H7 (cell line): Measurements from ENCODE around the gene GPAT3. TPM values are rescaled to one million over a fixed set of nuclear protein-coding genes. Genes with fewer than 3 reads are reported as not detected.
"Not testable (repeated sequence)": the region's sequence is repeated elsewhere in the genome, so short reads cannot be mapped to it uniquely, and the experiment has no call there.

Source experiments
- DNase-seq: peaks from one replicate; pipeline ENCODE4 v3.0.0; 2012
- H3K27me3 ChIP-seq: 2 replicates; pipeline ENCODE4 v1.6.0; 2011; ENCODE audit warnings: mild to moderate bottlenecking, low read length; ENCODE audit not compliant: control insufficient read depth, insufficient read depth
- H3K36me3 ChIP-seq: replicated peaks from 2 replicates; pipeline ENCODE4 v1.5.1; 2011; ENCODE audit warnings: low read length; ENCODE audit not compliant: control insufficient read depth, insufficient read depth
- H3K4me3 ChIP-seq: 2 replicates; pipeline ENCODE4 v1.5.1; 2011; ENCODE audit warnings: low read depth, mild to moderate bottlenecking, control low read depth, low read length, moderate library complexity; ENCODE audit not compliant: insufficient read depth
- total RNA-seq: library from RNA; depleted of rRNA; stranded (reverse); fragments of >200 nt; shearing (Covaris generic); gene quantifications from 2 replicates; pipeline ENCODE4 v1.2.3, GENCODE V29; 2014

GPAT3 gene
- total RNA-seq, 1 experiment from 2014 or later = 0.73 TPM

DNA sequence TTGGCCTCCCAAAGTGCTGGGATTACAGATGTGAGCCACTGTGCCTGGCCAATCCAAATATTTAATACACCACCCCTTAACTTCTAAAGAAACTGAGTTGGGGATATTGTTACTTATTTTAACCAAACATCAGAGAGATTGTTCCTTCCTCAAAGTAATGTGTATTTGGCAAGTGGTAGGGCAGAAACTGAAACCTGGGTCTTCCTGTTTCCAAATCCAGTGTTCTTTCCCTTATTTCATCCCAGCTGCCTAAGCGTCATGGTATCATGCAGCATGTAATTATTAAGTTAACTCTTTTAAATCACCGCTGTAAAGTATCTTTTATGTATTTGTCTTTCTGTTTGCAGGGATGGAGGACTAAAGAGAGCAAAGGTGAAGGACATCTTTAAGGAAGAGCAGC, 68.4 kb downstream of the GPAT3 start:
- Histone ChIP-seq H3K4me3 (no peak overlapping the region), H3K36me3 (no peaks in the 10 kb centered on the region), H3K27me3 (no peaks in the 10 kb centered on the region)
- no peak for DNase-seq

GRCh38 chr4:83605210-83605609, 69.3 kb downstream of the GPAT3 start:
- DNase-seq = no peak
- no peaks in the 10 kb centered on the region for H3K36me3 ChIP-seq

GRCh38 chr4:83605744-83606172, 69.8 kb downstream of the GPAT3 start:
- DNase-seq = no peak

More at GRCh38 chr4:83605210-83605609, 69.3 kb downstream of the GPAT3 start:
- no peak overlapping the region for H3K4me3 ChIP-seq
- H3K27me3 ChIP-seq = no peaks in the 10 kb centered on the region

GRCh38 chr4:83606460-83606859, 70.6 kb downstream of the GPAT3 start:
- H3K4me3 ChIP-seq = no peak overlapping the region
- no peaks in the 10 kb centered on the region for H3K27me3 ChIP-seq
- DNase-seq = no peak
- no peaks in the 10 kb centered on the region for H3K36me3 ChIP-seq

More at GRCh38 chr4:83605744-83606172, 69.8 kb downstream of the GPAT3 start:
- H3K36me3 ChIP-seq = no peaks in the 10 kb centered on the region
- no peak overlapping the region for H3K4me3 ChIP-seq
- H3K27me3 ChIP-seq = no peaks in the 10 kb centered on the region

- no peak overlapping the region for H3K4me3 ChIP-seq
- no peaks in the 10 kb centered on the region for H3K27me3 ChIP-seq
- no peaks in the 10 kb centered on the region for H3K36me3 ChIP-seq
- no peak for DNase-seq
Measured at GRCh38 chr4:83606898-83607297, 71.0 kb downstream of the GPAT3 start.

DNA sequence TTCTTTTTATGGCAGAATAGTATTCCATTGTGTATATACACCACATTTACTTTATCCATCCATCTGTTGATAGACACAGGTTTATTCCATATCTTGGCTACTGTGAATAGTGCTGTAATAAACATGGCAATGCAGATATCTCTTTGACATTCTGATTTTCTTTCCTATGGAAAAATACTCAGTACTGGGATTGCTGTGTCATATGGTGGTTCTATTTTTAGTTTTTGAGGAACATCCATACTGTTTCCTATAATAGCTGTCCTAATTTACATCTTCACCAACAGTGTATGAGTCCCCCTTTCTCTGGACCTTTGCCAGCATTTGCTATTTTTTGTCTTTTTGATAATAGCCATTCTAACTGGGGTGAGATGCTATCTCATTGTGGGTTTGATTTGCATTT, 73.5 kb downstream of the GPAT3 start:
- DNase-seq = no peak
- Histone ChIP-seq H3K36me3 (no peaks in the 10 kb centered on the region), H3K27me3 (no peaks in the 10 kb centered on the region)

GRCh38 chr4:83610729-83611128, 74.8 kb downstream of the GPAT3 start:
- Histone ChIP-seq H3K4me3 (no peak overlapping the region), H3K36me3 (no peaks in the 10 kb centered on the region)
- DNase-seq = no peak

More for the DNA sequence above, 73.5 kb downstream of the GPAT3 start:
- no peak overlapping the region for H3K4me3 ChIP-seq

DNA sequence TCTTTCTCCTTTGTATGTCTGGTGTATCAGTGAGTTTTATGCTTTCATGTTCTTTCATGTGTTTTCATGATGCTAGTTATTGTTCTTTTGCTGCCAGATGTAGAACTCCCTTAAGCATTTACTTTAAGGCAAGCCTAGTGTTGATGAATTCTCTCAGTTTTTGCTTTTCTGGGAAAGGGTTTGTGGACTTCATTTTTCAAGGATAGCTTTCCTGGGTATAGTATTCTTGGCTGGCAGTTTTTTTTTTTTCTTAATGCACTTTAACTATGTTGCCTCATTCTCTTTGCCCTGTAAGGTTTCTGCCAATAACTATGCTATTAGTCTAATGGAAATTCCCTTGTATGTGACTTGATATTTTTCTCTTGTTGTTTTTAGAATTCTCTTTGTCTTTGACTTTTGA, 77.1 kb downstream of the GPAT3 start:
- Histone ChIP-seq H3K36me3 (no peaks in the 10 kb centered on the region), H3K4me3 (no peak overlapping the region), H3K27me3 (no peaks in the 10 kb centered on the region)
- no peak for DNase-seq

More at GRCh38 chr4:83610729-83611128, 74.8 kb downstream of the GPAT3 start:
- H3K27me3 ChIP-seq = no peaks in the 10 kb centered on the region

DNA sequence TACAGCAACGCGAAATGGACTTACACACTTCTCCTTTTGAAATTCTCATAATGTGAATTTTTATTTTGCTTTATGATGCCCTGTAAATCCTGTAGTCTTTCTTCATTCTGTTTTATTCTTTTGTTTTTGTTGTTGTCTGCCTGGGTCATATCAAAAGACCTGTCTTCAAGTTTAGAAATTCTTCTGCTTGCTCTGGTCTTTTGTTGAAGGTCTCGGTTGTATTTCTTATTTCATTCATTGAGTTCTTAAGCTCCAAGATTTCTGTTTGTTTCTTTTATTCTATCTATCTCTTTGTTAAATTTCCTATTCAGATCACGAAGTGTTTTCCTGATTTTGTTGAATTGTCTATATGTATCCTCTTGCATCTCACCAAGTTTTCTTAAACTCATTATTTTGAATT, 78.1 kb downstream of the GPAT3 start:
- DNase-seq = no peak
- Histone ChIP-seq H3K36me3 (no peaks in the 10 kb centered on the region), H3K4me3 (no peak overlapping the region), H3K27me3 (no peaks in the 10 kb centered on the region)

DNA sequence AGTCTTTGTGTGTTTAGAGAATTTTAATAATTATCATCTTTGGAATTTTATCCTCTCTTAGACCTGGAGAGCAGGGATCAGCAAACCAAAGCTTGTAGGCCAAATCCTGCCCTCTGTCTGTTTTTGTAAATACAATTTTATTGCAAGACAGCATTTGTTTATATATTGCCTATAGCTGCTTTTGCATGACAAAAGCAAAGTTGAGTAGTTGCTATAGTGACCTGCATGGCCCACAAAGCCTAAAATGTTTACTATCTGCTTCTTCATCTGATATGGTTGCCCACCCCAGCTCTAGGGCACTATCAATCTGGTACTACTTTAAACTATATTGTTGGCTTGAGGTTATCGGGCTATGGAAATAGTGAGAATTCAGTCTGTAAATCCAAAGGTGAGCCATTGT, 80.3 kb downstream of the GPAT3 start:
- Histone ChIP-seq H3K36me3 (no peaks in the 10 kb centered on the region), H3K4me3 (no peak overlapping the region), H3K27me3 (no peaks in the 10 kb centered on the region)
- no peak for DNase-seq

- no peak for DNase-seq
- no peaks in the 10 kb centered on the region for H3K27me3 ChIP-seq
- no peaks in the 10 kb centered on the region for H3K36me3 ChIP-seq
- H3K4me3 ChIP-seq = no peak overlapping the region
Measured at GRCh38 chr4:83617371-83618035, 81.6 kb downstream of the GPAT3 start.

DNA sequence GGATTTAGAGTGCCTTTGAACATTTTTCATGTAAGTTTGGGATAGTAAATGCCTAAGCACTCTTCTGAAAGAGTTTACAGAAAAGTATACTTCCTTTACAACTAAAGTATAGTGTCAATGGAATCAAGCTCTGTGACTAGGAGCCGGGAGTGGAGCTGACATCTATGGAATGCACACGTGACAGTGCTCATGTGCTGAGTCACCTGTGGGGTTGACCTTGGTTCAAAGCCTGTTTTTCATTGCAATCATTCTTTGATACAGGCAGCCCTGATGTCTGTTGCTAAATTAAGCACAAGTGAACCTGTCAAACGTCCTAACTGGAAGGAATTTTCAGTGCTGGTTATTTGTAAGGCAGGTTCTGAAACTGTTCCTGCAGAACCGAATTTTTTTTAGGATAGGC, 82.5 kb downstream of the GPAT3 start:
- H3K27me3 ChIP-seq = no peaks in the 10 kb centered on the region
- no peak overlapping the region for H3K4me3 ChIP-seq
- H3K36me3 ChIP-seq = no peaks in the 10 kb centered on the region
- no peak for DNase-seq

DNA sequence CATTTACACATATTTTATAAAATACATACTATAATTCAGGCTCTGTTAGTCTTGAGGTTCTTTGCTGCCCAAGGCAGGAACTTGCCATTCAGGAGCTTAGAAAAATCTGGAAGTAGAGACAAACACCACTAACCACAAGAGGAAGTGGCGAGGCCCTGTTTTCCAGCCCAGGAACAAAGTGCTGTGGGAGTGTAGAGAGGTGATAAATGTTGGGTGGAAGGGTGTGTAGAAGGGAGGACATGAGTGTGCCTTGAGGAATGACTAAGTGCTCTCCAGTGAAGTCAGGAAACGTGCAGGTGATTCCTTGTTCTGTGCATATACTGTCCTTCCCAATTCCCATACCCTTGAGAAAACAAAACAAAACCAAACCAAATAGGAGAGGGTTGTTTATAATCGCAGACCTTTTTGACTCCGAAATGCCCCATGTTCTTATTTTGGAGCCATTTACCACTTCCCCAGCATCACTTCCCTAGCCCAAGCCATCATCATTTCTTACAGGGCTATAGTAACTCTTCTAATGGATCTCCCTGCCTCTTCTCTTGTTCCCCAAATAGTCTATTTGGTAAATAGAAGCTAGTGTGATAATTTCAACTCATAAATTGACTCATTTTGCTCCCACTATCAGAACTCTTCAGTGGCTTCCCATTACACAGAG, 83.2 kb downstream of the GPAT3 start:
- Histone ChIP-seq H3K36me3 (no peaks in the 10 kb centered on the region), H3K4me3 (no peak overlapping the region)
- DNase-seq = no peak

DNA sequence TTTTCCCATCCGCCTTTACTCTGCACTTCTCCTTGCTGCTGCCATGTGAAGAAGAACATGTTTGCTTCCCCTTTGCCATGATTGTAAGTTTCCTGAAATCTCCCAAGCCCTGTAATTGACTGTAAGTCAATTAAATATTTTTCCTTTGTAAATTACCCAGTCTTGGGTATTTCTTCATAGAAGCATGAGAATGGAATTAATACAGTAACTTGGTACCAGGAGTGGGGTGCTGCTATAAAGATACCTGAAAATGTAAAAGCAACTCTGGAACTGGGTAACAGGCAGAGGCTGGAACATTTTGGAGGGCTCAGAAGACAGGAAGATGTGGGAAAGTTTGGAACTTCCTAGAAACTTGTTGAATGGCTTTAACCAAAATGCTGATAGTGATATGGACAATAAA, 86.2 kb downstream of the GPAT3 start:
- H3K4me3 ChIP-seq, H3K36me3 ChIP-seq, H3K27me3 ChIP-seq, DNase-seq: not testable (repeated sequence)

More for the DNA sequence above, 83.2 kb downstream of the GPAT3 start:
- no peaks in the 10 kb centered on the region for H3K27me3 ChIP-seq

DNA sequence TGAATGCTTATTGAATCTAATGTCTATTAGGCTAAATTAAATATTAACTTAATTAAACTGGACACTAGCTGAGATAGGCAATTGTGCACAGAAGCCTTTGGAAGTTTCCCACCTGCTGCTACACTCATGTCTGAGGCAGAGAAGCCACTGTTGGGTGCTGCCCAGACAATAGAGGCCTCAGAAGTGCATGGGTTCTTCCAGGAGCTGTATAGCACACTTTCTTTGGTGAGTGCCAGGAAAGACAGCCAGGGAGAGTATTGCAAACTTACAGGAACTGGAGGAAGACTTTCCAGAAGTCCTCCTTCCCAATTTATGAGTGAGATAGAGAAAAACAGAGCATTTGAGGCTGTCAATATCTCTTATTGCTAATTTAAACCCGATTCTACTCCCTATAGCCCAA, 89.9 kb downstream of the GPAT3 start:
- H3K36me3 ChIP-seq = no peaks in the 10 kb centered on the region
- no peak overlapping the region for H3K4me3 ChIP-seq
- no peak for DNase-seq
- H3K27me3 ChIP-seq = no peaks in the 10 kb centered on the region
